ENCODE data around the gene PTPRCAP. TPM values are rescaled to one million over a fixed set of nuclear protein-coding genes. Genes with fewer than 3 reads are reported as not detected.

PTPRCAP gene

Small RNA genes lying within 50 kb of the gene (small RNA-seq; reads per million reads assigned to genes)
- not detected for gene RNU6-1238P
